Nephron progenitor cell (in vitro differentiated cells): ENCODE measurements around the gene NEK3.
A peak's percentile ranks its signal among the peaks of the same experiment; 100 is the strongest.
"Not testable (repeated sequence)": the region's sequence is repeated elsewhere in the genome, so short reads cannot be mapped to it uniquely, and the experiment has no call there.

Source experiments
- DNase-seq: peaks from one replicate; pipeline ENCODE4 v3.0.0; 2021
- H3K27ac Mint-ChIP-seq: 2 replicates; pipeline ENCODE4 v1.8.0; 2021; ENCODE audit warnings: mild to moderate bottlenecking, moderate library complexity, mixed read lengths
- H3K27me3 Mint-ChIP-seq: 2 replicates; pipeline ENCODE4 v1.8.0; 2021; ENCODE audit warnings: mild to moderate bottlenecking, low read depth, mixed read lengths; ENCODE audit not compliant: poor library complexity
- H3K36me3 Mint-ChIP-seq: 2 replicates; pipeline ENCODE4 v1.8.0; 2021; ENCODE audit warnings: low read depth, mixed read lengths
- H3K4me1 Mint-ChIP-seq: 2 replicates; pipeline ENCODE4 v1.8.0; 2021; ENCODE audit warnings: mixed read lengths
- H3K4me3 Mint-ChIP-seq: 2 replicates; pipeline ENCODE4 v1.8.0; 2021; ENCODE audit warnings: mild to moderate bottlenecking, moderate library complexity, mixed read lengths
- H3K9me3 Mint-ChIP-seq: 2 replicates; pipeline ENCODE4 v1.8.0; 2021; ENCODE audit warnings: mild to moderate bottlenecking, moderate library complexity, mixed read lengths
- CTCF ChIP-seq: fragments of 200-600 bp; sonication (generic); IDR thresholded peaks from 2 replicates; pipeline ENCODE4 v1.5.0; 2021; ENCODE audit warnings: antibody characterized with exemption

Gene NEK3

GRCh38 chr13:52177276-52177675 is 17.9 kb upstream of the NEK3 start:
- no peak for DNase-seq
- H3K9me3 Mint-ChIP-seq: no peaks in the 10 kb centered on the region
- no peaks in the 10 kb centered on the region for H3K4me1 Mint-ChIP-seq
- no peak overlapping the region for H3K4me3 Mint-ChIP-seq
- no peak for TF ChIP-seq CTCF
- H3K27me3 Mint-ChIP-seq: no peaks in the 10 kb centered on the region
- H3K36me3 Mint-ChIP-seq: peaks cover 46% of the 10 kb centered on the region
- H3K27ac Mint-ChIP-seq: no peak overlapping the region

- H3K9me3 Mint-ChIP-seq, DNase-seq, H3K27ac Mint-ChIP-seq, H3K27me3 Mint-ChIP-seq, H3K4me3 Mint-ChIP-seq, H3K4me1 Mint-ChIP-seq: not testable (repeated sequence)
- peaks cover 37% of the 10 kb centered on the region for H3K36me3 Mint-ChIP-seq
Measured at GRCh38 chr13:52173970-52174369, 14.6 kb upstream of the NEK3 start.

- Mint-ChIP-seq H3K27ac (peak overlapping the region; percentile 84), H3K9me3 (no peaks in the 10 kb centered on the region), H3K4me1 (no peaks in the 10 kb centered on the region), H3K27me3 (no peaks in the 10 kb centered on the region), H3K4me3 (no peak overlapping the region), H3K36me3 (peaks cover 42% of the 10 kb centered on the region)
- no peak for TF ChIP-seq CTCF
- no peak for DNase-seq
Measured at GRCh38 chr13:52173373-52173772, 14.0 kb upstream of the NEK3 start.

- not testable (repeated sequence) for H3K4me1 Mint-ChIP-seq, H3K27me3 Mint-ChIP-seq, H3K27ac Mint-ChIP-seq, H3K4me3 Mint-ChIP-seq, DNase-seq, H3K9me3 Mint-ChIP-seq
- peaks cover 44% of the 10 kb centered on the region for H3K36me3 Mint-ChIP-seq
Measured at GRCh38 chr13:52171686-52172085, 12.3 kb upstream of the NEK3 start.

- H3K27me3 Mint-ChIP-seq, H3K27ac Mint-ChIP-seq, H3K4me1 Mint-ChIP-seq, DNase-seq, H3K9me3 Mint-ChIP-seq, H3K4me3 Mint-ChIP-seq: not testable (repeated sequence)
- H3K36me3 Mint-ChIP-seq: peaks cover 51% of the 10 kb centered on the region
Measured at GRCh38 chr13:52170828-52171391, 11.5 kb upstream of the NEK3 start.

GRCh38 chr13:52169839-52170238 is 10.4 kb upstream of the NEK3 start:
- no peaks in the 10 kb centered on the region for H3K4me1 Mint-ChIP-seq
- H3K4me3 Mint-ChIP-seq: no peak overlapping the region
- TF ChIP-seq CTCF: no peak
- peaks cover 52% of the 10 kb centered on the region for H3K36me3 Mint-ChIP-seq
- no peak for DNase-seq
- H3K9me3 Mint-ChIP-seq: no peaks in the 10 kb centered on the region
- no peak overlapping the region for H3K27ac Mint-ChIP-seq
- no peaks in the 10 kb centered on the region for H3K27me3 Mint-ChIP-seq

- no peaks in the 10 kb centered on the region for H3K27me3 Mint-ChIP-seq
- H3K36me3 Mint-ChIP-seq: peaks cover 36% of the 10 kb centered on the region
- H3K27ac Mint-ChIP-seq: no peak overlapping the region
- DNase-seq: no peak
- TF ChIP-seq CTCF: no peak
- no peak overlapping the region for H3K4me3 Mint-ChIP-seq
- peaks cover 15% of the 10 kb centered on the region for H3K4me1 Mint-ChIP-seq
- no peaks in the 10 kb centered on the region for H3K9me3 Mint-ChIP-seq
Measured at GRCh38 chr13:52165411-52165810, 6.0 kb upstream of the NEK3 start.
